Mesenteric fat pad (tissue), 1 donor: ENCODE results near the gene IL11. TPM values are rescaled to one million over a fixed set of nuclear protein-coding genes. Genes with fewer than 3 reads are reported as not detected.

ENCODE experiments used
- DNase-seq: peaks from one replicate; pipeline ENCODE4 v3.0.0-alpha.2; 2020; ENCODE audit warnings: low spot score
- total RNA-seq: library from RNA; stranded (reverse); fragmentation: NEBNext Ultra II Directional; extraction: Animal tissue kit (Norgen Biotek cat#: 25700); gene quantifications from one replicate; pipeline ENCODE4 v1.2.1, GENCODE V29; 2021
- donor health status: DM: yes; HTN: yes; CAD: no.

The IL11 gene
- total RNA-seq, 1 donor from 2014 or later, result not detected

DNA sequence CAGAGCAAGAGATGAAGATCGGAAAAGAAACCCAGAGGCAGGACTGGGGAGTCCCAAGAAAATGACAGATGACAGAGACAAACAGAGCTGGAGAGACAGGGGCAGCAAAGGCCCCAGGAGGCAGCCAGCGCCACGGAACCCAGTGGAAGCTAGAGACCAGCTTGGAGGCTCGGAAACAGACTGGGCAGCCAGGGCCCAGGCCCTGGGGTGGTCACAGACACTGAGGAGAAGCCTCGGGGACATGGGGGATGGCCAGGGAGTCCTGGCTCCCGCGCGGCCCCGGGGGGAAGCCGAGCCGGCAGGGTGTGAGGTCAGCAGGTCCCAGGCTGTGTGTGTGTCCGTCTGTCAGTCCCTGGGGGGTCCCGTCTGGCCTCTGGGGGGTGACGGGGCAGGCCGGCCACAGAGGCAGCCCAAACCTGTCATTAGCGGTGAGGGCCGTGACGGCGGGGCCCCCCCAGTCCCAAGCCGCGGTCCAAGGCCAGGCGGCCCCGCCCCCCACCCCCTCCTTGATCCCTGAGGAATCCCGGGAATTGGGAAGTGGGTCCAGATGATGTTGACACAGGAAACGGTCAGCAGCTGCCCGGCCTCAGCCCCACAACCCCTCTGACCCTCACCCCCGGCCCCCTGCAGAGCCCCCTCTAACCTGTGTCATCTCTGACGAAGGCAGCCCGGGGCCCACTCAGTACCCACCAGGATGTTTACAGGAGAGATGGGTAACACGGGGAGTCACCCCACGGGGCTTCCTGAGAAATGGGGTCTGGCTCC, 3.9 kb upstream of the IL11 start:
- DNase-seq, result no peak

DNA sequence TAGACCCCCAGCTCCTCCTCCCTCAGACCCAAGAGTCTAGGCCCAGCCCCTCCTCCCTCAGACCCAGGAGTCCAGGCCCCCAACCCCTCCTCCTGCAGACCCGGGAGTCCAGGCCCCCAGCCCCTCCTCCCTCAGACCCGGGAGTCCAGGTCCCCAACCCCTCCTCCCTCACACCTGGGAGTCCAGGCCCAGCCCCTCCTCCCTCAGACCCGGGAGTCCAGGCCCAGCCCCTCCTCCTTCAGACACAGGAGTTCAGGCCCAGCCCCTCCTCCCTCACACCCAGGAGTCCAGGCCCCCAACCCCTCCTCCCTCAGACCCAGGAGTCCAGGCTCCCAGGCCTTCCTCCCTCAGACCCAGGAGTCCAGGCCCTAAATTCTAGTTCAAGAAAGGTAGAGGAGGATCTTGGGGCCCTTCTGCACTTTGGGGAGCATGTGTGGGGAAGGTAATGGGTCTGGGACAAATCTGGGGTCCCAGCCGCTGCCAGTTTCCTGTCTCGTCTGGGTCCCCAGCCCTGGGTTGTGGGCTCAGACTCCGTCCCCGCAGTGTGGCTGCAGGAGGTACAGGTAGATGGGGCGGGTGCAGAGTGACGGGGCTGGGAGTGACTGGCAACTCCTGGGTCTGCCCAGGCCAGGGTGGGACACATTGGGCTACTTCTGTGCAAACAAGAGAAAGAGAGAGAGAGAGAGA, 3.2 kb upstream of the IL11 start:
- no peak for DNase-seq

- no peak for DNase-seq
Observed at GRCh38 chr19:55372316-55373081, 2.2 kb upstream of the IL11 start.

DNA sequence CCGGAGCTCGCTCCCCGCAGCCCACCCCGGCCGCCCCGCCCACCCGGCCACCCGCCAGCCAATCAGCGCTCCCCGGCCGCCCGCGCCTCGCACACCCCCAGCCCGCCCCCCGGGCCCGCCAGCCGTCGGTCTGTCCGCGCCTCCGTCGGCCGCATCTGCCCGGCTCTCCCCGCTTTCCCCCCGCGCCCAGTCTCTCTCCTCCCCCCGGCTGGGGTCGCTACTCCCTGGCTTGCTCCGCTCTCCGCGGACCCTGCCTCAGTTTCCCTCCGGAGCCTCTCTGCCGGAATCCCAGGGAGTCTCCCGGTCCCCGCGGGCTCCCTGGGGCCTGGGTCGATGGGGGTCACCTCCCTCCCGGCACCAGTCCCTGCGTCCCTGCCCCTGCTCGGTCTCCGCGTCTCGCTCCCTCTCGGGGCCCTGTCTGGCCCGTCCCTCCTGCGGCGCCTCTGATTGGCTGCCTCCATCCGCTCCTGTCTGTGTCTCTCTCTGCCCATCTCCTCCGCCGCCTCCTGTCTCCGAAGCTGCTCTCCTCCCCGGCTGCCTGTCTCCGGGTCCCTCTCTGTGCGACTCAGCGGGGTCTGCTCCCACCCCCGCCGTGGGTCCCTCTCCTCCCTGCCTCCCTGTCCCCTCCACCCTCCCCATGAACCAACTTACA, 484 bp downstream of the IL11 start:
- DNase-seq, result no peak

DNA sequence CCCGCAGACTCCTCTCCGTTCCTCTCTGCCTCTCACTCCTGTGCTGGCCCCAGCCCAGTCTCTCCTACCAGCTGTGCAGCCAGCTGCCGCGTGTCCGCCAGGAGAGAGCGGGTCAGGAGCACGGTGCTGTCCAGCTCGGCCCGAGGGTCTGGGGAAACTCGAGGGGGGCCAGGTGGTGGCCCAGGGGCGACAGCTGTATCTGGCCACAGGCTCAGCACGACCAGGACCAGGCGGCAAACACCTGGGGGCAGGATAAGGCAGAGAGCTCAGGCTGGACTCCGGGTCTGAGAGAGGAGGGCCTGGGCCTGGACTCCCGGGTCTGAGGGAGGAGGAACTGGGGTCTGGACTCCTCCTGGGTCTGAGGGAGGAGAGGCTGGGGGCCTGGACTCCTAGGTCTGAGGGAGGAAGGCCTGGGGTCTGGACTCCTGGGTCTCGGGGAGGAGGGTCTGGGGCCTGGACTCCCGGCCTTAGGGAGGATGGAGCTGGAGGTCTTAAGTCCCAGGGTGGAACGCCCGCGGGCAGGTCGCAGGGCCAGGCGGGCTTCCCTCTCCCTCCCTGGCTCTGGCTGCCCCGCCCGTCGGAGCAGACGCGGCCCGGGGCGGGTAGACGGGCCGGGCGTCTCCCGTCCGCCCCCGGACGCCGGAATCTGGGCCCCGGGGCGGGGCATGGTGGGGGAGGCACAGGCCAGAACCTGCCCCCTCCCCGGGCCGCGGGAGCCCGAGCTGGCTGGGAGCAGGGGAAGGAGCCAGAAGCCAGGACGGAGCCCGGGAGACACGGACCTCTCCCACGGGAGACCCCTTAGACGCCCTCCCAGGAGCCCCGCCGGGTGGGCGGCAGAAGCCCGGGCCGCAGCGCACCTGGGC, 1.3 kb downstream of the IL11 start:
- DNase-seq, result no peak

DNA sequence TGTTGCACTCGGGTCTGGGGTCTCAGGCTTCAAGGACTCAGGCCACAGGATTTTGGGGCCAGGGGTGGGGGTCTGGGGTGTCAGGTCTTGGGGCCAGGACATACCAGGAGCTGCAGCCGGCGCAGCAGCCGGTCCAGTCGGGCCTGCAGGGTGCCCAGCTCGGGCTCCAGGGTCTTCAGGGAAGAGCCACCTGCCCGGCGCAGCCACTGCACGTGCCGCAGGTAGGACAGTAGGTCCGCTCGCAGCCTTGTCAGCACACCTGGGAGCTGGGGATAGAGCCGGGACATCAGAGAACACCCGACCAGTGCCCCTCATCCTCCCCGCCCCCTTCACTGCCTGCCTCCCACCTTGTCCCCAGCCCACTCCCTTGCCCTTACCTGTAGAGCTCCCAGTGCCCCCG, 2.2 kb downstream of the IL11 start:
- no peak for DNase-seq

- no peak for DNase-seq
Observed at GRCh38 chr19:55366790-55367189, 3.5 kb downstream of the IL11 start.

GRCh38 chr19:55365964-55366363, 4.3 kb downstream of the IL11 start:
- DNase-seq, result no peak

- no peak for DNase-seq
Observed at GRCh38 chr19:55365245-55365644, 5.0 kb downstream of the IL11 start.

DNA sequence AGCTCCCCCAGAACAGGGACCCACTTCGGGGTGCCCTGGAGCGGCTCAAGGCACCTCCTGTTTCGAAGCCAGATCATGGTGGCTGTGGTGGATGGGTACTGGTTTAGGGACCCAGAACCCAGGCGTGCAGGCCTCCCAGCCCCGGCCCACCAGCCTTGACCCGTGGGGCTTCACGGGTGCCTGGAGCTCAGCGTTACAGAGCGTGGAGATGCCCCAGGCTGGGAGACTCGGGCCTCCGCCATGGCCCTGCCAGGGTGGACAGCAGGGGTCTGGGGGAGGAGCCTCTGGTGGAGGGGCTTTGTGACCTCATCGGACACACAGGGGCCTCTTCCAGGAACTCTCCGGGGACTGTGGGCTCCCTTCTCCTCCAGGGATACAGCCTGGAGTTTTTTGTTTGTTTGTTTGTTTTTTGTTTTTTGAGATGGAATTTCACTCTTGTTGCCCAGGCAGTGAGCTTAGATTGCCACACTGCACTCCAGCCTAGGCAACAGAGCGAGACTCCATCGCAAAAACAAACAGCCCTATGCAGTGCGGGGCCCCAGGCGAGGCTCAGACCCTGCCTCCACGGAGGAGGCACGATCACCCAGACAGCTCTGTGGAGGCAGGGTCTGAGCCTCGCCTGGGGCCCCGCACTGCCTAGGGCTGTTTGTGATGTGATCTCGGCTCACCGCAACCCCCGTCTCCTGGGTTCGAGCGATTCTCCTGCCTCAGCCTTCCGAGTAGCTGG, 7.1 kb downstream of the IL11 start, which contains the start of gene GARIN5B:
GARIN5B (minus strand) TSS at position 271 of the 727 bp plus-strand sequence; CDS start at position 77, 194 bp downstream.
- no peak for DNase-seq

GRCh38 chr19:55362174-55362989, 7.9 kb downstream of the IL11 start:
- no peak for DNase-seq

DNA sequence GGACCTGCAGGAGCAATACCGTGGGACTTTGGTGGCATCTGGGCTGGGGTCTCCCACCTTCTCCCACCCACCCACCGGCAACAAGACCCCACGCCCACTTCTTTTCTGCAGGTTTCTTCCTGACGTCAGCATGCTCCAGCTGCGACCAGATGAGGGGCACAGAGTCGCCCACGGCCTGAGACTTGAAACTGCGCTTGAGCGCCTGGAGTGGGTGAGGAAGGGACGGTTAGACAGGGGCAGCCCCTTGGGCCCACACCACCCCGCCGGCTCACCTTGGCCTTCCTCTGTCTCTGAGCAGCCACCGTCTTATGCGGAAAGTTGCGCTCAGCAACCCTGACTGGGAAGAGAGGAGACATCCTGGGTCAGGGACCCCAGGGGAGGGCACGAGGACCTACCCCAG, 9.4 kb downstream of the IL11 start:
- DNase-seq, result no peak

GRCh38 chr19:55358943-55359908, 11.0 kb downstream of the IL11 start:
- DNase-seq, result no peak

DNA sequence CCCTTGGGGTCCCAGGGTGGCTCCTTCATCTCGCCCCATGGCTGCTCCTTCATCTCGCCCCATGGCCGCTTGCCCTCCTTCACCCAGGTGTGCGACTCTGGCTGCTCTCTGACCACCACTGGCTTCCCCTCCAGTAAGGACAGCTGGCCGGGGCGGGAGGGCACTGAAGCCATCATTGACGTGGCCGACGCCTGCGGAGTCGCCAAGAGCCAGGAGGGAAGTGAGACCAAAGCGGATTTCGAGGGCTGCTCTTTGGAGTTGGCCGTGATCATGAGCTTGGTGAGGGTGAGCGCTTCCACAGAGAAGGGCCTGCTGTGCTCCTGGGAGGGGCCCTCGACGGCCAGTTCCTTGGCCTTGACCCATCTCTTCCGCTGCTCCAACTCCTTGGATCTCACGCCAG, 11.8 kb downstream of the IL11 start:
- no peak for DNase-seq

DNA sequence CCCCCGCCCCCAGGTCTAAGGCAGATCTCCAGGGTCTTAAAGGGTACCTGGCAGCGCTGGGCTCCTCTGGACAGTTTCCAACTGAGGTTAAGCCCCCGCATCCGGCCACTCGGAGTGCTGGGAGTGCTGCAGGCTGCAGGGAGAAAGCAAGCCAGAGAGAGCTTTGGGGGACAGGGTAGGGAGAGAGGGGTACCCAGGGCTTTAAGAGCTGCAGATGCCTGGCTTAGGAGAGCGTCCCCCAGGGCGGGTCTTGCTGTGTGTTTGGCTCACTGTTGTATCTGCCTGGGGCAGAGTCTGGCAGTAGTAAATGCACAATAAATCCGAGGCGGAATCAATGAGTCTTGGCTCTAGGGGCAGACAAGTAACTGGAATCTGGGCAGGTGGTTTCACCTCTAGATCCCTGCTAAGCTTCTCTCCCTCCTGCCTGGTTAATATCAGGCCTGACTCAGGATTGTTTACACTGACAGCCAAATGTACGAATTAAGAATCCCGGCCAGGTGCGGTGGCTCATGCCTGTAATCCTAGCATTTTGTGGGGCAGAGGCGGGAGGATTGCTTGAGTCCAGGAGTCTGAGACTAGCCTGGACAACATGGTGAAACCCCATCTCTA, 14.9 kb downstream of the IL11 start:
- DNase-seq, result no peak

- no peak for DNase-seq
Observed at GRCh38 chr19:55354698-55355212, 15.5 kb downstream of the IL11 start, which contains the start of gene COX6B2. Gene COX6B2 (minus strand): TSS chr19:55354719. CDS start chr19:55354521, 198 bp downstream.
